Muscle layer of colon (tissue), 2 donors: Measurements from ENCODE around the gene MYL3.

Experiments
- H3K27ac ChIP-seq: one replicate; pipeline ENCODE4 v1.7.0; 2013; ENCODE audit warnings: low read depth, mild to moderate bottlenecking, low read length, moderate library complexity
- H3K27me3 ChIP-seq, 2 donors: one replicate each; pipeline ENCODE4 v1.7.0; 2013; ENCODE audit warnings: low read length in 2 of 2, mild to moderate bottlenecking in 2 of 2; ENCODE audit not compliant: insufficient read depth in 2 of 2, control insufficient read depth in 1 of 2
- H3K36me3 ChIP-seq: one replicate; pipeline ENCODE4 v1.7.0; 2013; ENCODE audit warnings: mild to moderate bottlenecking, low read length; ENCODE audit not compliant: insufficient read depth
- H3K4me1 ChIP-seq: one replicate; pipeline ENCODE4 v1.7.0; 2013; ENCODE audit warnings: mild to moderate bottlenecking, low read length; ENCODE audit not compliant: insufficient read depth
- H3K4me3 ChIP-seq, 2 donors: one replicate each; pipeline ENCODE4 v1.7.0; 2013; ENCODE audit warnings: low read length in 2 of 2, low read depth in 1 of 2, mild to moderate bottlenecking in 1 of 2, moderate library complexity in 1 of 2
- H3K9ac ChIP-seq: one replicate; pipeline ENCODE4 v1.7.0; 2013; ENCODE audit warnings: low read length
- H3K9me3 ChIP-seq: one replicate; pipeline ENCODE4 v1.7.0; 2013; ENCODE audit warnings: mild to moderate bottlenecking, low read length
- donor health status: abdominal sarcoma.
- donor health status: Adenocarcinoma of cecum.

Gene MYL3

DNA sequence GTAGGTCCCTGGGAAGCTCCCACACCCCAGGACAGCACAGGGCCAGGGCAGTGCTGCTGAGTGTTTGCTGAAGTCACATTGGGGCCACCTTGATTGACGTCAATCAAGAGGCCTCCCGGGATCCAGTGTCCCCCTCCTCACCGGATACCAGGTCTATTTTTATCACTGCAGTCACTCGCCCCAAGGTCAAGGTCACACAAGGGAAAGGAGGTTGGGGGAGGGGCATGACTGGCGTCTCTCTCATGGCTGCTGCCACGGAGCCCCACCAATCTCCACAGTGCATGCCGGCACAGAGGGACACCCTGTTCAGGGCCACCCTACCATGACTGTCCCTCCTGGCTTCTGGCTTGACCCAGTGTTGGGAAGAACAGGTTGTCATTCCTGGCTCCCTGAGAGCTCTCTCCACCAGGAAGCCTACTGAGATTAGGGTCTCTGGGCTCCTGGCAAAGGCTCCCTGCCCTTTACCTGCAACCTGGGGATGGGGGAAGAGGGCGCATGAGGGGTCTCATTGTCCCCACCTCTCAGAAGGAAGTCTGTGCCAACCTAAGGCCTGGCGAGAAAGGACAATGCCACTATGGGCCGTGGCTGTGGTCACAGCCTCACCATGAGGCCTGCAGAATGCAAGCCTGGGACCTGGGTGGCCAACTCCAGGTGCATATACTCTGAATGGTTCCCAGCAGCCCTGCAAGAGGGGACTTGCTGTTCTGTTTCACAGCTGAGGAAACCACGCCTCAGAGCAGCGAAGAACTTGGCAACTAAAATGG lies 1.5 kb downstream of the MYL3 start:
- no peak overlapping the region for H3K27ac ChIP-seq
- H3K9ac ChIP-seq = no peak overlapping the region

DNA sequence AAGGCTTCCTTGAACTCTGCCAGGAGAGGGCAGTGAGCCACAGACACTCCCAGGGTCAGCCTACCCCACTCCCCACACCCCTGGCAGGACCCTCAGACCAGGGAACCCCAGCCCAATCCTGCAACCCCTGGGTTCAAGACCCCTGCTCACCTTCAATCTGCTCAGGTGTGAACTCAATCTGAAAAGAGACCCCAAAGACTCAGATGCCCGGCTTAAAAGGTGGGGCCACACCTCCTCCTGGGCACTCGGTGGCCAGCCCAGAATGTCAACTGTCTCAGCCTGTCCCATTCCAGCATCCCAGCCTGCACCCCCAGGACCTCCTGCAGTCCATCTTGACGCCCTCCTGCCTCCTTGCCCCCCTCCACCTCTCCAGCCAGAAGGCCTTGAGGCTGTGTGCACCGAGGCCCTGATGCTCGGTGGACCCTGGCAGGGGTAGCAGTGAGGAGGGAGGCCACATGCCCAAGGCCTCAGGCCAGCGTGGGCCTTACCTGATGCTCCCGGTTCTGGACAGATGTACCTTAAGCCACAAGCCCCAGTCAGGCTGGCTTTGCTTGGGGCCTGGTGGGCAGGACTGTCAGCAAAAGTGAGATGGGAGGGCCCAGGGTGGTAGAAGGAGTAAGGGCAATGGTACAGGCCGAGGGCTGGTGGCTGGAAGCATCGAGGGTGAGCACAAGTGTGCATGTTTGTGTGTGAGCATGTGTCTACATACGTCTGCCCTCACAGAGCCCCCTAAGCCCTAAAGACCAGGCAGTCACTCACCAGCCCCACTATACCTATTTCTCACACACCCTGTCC lies 2.2 kb downstream of the MYL3 start:
- no peaks in the 10 kb centered on the region for H3K4me1 ChIP-seq
- no peak overlapping the region for H3K27ac ChIP-seq
- H3K9ac ChIP-seq = no peak overlapping the region
- H3K27me3 ChIP-seq = no peaks in the 10 kb centered on the region
- no peaks in the 10 kb centered on the region for H3K36me3 ChIP-seq
- H3K9me3 ChIP-seq = no peaks in the 10 kb centered on the region
- no peak overlapping the region for H3K4me3 ChIP-seq

More for the DNA sequence above, 1.5 kb downstream of the MYL3 start:
- Histone ChIP-seq H3K36me3 (no peaks in the 10 kb centered on the region), H3K4me3 (no peak overlapping the region), H3K9me3 (no peaks in the 10 kb centered on the region), H3K4me1 (peaks cover 2% of the 10 kb centered on the region), H3K27me3 (no peaks in the 10 kb centered on the region)

DNA sequence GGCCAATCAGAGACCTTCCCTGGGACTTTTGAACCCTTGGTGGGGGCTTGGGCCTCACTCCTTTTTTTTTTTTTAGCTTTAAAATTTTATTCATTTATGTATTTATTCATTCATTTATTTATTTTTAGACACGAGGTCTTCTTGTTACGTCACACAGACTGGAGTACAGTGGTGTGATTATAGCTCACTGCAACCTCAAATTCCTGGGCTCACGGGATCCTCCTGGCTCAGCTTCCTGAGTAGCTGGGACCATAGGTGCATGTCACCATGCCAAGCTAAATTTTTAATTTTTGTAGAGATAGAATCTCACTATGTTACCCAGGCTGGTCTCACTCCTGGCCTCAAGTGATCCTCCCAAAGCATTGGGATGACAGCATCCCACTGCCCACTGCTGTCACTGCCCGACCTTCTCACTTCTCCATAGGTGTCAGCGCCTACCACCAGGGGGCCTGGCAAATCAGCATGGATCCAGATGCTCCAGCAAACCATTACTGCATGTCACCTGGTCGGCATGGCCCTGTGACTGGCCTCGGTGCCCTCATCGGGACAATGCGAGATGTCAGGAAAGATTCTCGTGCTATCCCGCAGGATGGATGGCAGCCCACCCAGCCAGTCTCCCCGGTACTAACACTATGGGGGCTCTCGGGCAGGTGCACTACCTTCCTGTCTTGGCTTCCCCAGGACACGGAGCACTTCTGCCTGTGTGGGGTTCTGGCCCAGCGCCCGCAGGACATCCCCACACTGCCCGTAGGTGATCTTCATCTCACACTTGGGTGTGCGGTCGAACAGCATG lies 3.0 kb downstream of the MYL3 start:
- Histone ChIP-seq H3K9me3 (no peaks in the 10 kb centered on the region), H3K27ac (no peak overlapping the region), H3K4me1 (no peaks in the 10 kb centered on the region), H3K9ac (no peak overlapping the region), H3K4me3 (no peak overlapping the region), H3K36me3 (no peaks in the 10 kb centered on the region), H3K27me3 (no peaks in the 10 kb centered on the region)

DNA sequence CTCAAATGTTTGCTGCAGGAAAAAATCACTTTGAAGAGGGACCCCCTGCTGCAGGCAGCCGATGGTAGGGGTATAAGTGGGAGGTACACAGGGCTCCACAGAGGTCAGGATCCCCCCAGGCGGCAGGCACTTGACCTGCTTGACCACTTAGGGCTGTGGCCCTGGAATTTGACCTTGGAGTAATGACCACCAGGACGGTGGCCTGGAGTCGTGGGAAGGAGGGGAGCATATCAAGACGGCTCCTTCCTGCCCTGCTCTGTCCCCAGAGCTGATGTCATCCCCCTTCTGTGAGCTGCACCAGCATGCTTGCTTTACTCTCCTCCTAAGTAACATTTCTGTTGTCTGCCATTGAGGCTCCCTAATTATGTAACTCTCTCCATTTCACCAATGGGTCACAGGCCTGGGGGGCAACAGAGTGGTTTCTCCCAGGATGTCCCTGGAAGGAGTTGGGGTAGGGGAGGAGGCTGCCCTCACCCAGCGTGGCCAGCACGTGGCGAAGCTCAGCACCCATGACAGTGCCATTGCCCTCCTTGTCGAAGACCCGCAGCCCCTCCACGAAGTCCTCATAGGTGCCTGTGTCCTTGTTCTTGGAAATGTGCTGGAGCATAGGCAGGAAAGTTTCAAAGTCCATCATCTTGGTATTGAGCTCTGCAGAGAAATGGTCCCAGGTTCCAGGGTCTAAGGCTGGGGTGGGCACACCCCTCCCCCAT lies 4.1 kb downstream of the MYL3 start:
- H3K27ac ChIP-seq = no peak overlapping the region
- H3K4me3 ChIP-seq = no peak overlapping the region
- no peaks in the 10 kb centered on the region for H3K27me3 ChIP-seq
- H3K36me3 ChIP-seq = no peaks in the 10 kb centered on the region
- no peak overlapping the region for H3K9ac ChIP-seq
- H3K9me3 ChIP-seq = no peaks in the 10 kb centered on the region
- no peaks in the 10 kb centered on the region for H3K4me1 ChIP-seq

DNA sequence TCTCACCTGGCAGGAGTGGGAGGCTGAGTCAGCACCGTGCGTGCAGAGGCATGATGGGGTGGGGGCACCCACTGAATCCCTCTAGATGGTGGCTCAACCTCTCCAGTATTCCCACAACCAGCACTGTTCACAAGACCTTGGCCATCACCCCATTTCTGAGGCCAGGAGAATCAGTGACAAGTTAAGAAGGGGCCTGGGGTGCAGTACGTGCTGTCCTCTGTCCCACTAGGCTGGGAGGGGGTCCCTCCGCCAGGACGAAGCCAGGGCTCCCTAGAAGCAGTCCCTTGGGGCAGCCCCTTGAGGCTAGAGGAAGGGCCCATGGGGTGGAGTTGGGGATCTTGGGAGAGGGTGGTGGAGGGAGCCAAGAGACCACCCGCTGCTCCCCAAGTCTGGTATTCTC lies 4.8 kb downstream of the MYL3 start:
- Histone ChIP-seq H3K27ac (no peak overlapping the region), H3K27me3 (no peaks in the 10 kb centered on the region), H3K9me3 (no peaks in the 10 kb centered on the region), H3K4me1 (no peaks in the 10 kb centered on the region), H3K9ac (no peak overlapping the region), H3K4me3 (no peak overlapping the region), H3K36me3 (no peaks in the 10 kb centered on the region)

DNA sequence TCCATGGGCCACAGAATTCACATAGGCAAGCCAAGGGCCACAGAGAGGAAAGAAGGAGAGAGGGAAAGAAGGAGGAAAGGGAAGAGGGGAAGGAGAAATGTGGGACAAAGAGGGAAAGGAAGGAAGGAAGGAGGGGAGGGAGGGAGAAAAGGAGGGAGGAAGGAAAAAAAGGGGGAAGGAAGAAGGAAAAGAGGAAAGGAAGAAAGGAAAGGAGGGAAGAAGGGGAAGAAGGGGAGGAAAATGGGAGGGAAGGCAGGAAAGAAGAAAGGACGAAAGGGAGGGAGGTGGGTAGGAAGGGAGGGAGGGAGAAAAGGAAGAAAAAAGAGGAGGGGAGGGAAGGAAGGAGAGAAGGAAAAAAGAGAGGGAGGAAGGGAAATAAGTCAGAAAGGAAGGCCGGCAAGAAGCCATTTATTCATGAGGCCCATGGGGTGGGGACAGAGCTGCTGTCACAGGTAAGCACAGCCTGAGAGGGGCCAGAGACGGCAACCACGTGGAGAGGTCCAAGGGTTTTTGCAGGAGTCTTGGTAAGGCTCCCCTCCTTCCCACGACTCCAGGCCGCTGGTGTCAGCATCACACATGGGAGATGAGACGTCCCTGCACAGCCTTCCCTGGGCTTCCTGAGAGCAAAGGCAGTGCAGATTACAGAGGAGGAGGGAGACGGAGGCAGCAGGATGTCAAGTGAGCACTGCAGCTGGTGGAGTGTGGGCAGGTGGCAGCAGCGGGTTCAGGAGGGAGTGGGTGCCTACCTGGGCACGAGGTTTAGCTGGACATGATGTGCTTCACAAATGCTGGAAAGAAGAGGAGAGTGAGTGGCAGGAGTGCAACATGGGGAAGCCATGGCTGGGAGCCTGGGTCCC lies 5.5 kb downstream of the MYL3 start:
- H3K27ac ChIP-seq = no peak overlapping the region
- no peaks in the 10 kb centered on the region for H3K36me3 ChIP-seq
- no peak overlapping the region for H3K4me3 ChIP-seq

DNA sequence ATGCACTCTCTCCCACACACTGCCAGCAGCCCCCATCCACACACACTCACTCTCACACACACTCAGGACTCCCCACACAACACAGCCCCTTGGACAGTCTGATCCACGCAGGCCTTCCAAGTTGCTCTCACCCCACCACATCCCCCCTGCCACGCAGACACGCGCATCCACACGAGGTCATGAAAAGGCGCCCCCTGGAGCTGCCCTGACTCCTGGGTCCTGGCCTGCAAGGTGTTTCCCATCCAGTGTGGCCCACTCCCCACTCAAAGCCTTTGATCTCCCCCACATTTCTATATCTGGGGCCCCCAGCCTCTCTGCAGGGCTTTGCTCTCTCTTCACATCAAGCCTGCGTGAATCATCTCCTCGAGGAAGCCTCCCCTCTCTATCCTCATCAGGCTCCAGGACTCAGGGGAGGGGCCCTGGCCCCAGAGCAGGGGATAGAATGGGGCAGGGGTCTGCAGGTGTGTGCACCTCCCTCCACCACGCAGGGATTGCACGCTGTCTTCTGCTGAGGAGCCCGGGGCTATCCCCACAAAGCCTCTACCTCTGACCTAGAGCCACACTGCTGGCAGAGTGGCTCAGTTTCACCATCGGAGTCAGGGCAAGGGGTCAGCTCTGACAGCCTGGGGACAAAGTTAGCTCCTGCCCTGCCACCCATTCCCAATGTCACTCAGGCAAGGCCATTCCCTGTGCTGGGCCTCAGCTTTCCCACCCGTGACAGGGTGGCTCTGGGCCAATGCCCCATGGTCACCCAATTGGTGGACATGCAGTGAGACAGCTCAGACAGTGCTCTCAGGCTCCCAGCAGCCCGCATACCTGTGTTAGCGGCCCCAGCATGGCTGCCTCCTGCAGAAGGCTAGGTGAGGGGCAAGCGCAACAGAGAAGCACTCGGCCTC lies 6.4 kb downstream of the MYL3 start:
- Histone ChIP-seq H3K27me3 (no peaks in the 10 kb centered on the region), H3K9me3 (no peaks in the 10 kb centered on the region), H3K36me3 (no peaks in the 10 kb centered on the region)

More for the DNA sequence above, 5.5 kb downstream of the MYL3 start:
- Histone ChIP-seq H3K27me3 (no peaks in the 10 kb centered on the region), H3K4me1 (no peaks in the 10 kb centered on the region), H3K9me3 (no peaks in the 10 kb centered on the region), H3K9ac (no peak overlapping the region)

DNA sequence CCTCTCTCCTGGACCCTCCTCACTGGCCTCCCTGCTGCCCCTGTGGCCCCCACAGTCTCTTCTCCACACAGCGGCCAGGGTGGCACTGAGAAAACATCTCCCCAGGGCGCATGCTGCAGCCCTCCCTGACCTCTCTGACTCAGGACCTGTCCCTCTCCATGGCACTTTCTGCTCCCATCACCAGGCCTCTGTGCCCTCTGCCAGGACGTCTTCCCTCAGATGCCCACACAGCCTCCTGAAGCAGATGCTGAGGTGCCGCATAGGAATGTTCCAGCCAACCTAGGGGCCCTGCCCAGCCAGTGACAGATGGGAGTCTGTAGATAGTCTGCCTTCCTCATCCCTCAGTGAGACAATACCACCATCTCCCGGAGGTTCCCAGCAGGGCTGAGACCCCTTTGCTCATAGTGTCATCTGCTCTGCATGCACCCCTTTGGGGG lies 8.7 kb downstream of the MYL3 start:
- Histone ChIP-seq H3K27me3 (no peaks in the 10 kb centered on the region), H3K36me3 (no peaks in the 10 kb centered on the region), H3K27ac (no peak overlapping the region), H3K9me3 (no peaks in the 10 kb centered on the region), H3K9ac (no peak overlapping the region), H3K4me1 (no peaks in the 10 kb centered on the region), H3K4me3 (no peak overlapping the region)

More for the DNA sequence above, 6.4 kb downstream of the MYL3 start:
- Histone ChIP-seq H3K9ac (no peak overlapping the region), H3K4me1 (no peaks in the 10 kb centered on the region), H3K4me3 (no peak overlapping the region), H3K27ac (no peak overlapping the region)

DNA sequence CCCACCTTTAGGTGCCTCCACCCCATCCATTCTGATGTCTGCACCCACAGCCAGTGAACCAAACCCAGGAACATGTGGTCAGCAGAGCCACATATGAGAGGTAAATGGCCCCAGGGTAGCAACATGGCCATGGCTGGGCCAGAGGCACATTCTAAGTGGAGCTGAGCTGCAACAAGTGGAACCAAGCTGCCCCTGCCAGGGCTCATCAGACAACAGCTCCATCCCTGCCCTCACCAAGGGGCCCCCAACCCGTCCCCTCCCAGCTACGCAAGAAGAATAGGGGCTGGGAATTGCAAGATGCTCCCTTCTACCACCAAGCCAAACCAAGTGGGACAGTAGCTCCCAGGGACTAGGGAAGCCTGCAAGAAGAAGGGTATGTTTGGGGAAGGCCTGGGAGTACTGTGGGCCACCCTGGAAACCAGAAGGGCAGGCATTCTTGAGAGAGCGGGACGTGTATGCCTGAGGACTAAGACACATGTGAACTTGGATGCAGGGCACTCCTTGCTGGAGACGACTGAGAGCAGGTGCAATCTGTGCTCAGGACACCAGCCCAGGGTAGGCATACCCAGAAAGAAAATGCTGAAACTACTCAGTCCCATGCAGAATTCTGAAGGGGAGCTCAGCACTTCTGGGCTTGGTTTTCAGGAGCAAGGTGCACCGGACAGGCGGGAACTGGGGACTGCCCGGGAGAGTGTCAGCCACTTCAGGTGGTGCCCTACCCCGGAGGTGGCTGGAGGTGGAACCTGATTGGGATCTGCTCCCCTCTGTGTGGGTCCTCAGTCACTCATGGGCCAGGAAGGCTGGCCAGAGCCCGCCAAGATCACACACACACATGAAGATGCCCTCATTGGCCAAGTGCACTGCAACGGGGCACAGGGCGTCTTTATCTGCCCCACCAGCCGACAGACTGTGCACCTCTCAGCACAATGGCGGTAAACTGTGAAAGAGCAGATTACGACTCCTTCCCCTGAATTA lies 9.5 kb downstream of the MYL3 start:
- H3K9ac ChIP-seq = no peak overlapping the region
- no peaks in the 10 kb centered on the region for H3K27me3 ChIP-seq
- H3K36me3 ChIP-seq = no peaks in the 10 kb centered on the region
- no peak overlapping the region for H3K4me3 ChIP-seq
- no peaks in the 10 kb centered on the region for H3K9me3 ChIP-seq
- no peaks in the 10 kb centered on the region for H3K4me1 ChIP-seq
- no peak overlapping the region for H3K27ac ChIP-seq
